UCSD-AML1 (cell line): ENCODE measurements around the gene PRPF40A.
"Not testable (repeated sequence)": the region's sequence is repeated elsewhere in the genome, so short reads cannot be mapped to it uniquely, and the experiment has no call there.

ENCODE experiments used
- DNase-seq: peaks from one replicate; lab custom pipeline; 2025; ENCODE audit not compliant: unreplicated experiment; lab: John Stamatoyannopoulos, UW

The PRPF40A gene

DNA sequence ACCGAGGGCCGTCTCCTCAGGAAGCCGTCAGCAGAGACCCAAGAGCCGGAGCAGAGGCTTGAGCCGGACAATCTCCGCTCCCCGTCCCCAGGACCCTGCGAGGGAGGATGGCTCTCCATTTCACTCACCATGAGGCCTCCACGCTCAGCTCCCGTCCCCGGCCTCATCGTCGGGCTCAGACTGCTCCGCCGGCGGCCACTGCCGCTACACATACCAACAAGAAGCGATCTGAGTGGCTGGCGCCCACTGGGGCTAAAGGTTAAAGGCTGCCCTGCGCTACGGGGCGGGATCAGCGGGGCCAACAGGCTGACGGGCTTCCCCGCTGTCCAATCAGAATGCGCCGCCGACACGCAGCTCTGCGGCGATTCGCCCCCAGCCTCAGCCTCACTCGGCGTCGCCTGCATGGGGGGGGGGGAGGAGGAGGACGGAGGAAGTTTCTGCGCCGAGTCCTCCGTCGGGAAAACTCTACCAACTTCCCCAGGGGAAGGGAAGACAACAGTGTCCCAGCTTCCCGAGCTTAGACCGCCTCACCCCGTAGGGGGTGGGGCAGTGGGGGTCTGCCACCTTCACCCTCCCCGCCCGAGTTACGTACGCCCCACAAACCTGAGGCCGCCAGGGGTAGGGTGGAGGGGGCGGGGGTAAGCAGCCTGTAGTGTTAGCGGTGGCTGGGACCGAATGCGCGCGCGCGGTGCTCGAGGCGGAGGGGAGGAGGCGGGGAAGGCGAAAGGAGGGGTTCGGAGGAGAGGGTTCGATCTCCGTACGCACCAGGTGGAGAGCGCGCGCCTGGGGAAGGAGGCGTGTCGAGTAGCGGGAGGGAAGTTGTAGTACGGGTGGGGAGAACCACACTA lies at the start of gene PRPF40A:
TSS of gene PRPF40A (minus strand) at position 234 of the 848 bp plus-strand sequence. CDS start at position 212, 22 bp downstream.
- DNase-seq, result peak; percentile 99

- DNase-seq, result no peak
Measured at GRCh38 chr2:152766928-152767327, 49.7 kb upstream of the PRPF40A start.

- no peak for DNase-seq
Measured at GRCh38 chr2:152763651-152764050, 46.4 kb upstream of the PRPF40A start.

- DNase-seq, result not testable (repeated sequence)
Measured at GRCh38 chr2:152763208-152763607, 45.9 kb upstream of the PRPF40A start.

- no peak for DNase-seq
Measured at GRCh38 chr2:152762202-152762601, 44.9 kb upstream of the PRPF40A start.

- DNase-seq, result no peak
Measured at GRCh38 chr2:152761214-152761613, 44.0 kb upstream of the PRPF40A start.

DNA sequence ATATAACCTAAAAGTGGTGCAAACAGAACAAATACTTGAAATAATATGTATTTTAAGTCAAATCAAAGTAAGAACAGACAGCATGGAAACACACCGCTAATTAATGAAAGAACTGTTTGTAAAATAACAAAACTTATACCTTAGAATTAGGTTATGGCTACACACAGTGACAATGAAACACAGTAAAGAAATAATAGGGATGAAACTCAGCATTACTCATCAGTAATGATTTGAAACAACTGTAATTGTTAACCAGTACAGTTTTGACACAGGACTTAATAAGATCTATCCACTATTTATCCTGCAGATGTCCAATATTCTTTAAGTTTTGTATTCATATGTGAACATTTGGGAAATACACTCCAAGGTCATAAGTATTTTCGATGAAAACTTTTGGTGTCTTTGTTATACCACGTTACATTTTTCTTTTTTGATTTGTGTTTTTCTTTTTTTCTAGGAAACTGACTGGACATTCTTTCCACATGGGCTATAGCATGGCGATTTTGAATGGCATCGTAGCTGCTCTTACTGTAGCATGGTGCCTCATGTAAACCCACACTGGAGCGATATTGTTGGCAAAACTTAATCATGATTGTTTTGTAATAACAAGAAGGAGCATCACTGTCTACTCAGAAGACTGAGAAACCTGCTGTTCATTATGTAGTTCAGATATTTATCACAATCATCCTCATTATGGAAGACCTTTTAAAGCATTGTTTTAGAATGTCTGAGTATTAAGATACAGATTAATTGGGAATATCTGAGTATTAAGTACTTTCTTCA lies 42.2 kb upstream of the PRPF40A start:
- no peak for DNase-seq

- DNase-seq, result no peak
Measured at GRCh38 chr2:152755029-152755428, 37.8 kb upstream of the PRPF40A start.

GRCh38 chr2:152747751-152748150 lies 30.5 kb upstream of the PRPF40A start:
- not testable (repeated sequence) for DNase-seq

DNA sequence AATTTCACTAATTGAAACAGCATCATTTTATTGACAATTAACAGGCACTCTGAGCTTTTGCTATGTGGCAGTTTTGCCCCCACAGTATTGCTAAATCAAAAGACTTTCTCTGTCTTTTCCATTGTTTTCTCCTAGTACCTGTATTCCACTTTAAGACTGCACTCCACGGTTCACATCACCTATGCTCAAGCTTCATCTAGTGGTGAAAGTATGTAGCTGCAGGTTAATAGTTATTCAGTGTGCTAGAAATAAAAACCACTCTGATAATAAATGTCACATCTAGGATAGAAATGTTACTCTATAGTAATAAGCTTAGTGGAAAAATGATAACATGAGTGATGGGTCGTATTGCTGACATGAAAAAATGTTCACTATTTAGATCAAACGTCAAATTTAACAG lies 25.7 kb upstream of the PRPF40A start:
- no peak for DNase-seq

DNA sequence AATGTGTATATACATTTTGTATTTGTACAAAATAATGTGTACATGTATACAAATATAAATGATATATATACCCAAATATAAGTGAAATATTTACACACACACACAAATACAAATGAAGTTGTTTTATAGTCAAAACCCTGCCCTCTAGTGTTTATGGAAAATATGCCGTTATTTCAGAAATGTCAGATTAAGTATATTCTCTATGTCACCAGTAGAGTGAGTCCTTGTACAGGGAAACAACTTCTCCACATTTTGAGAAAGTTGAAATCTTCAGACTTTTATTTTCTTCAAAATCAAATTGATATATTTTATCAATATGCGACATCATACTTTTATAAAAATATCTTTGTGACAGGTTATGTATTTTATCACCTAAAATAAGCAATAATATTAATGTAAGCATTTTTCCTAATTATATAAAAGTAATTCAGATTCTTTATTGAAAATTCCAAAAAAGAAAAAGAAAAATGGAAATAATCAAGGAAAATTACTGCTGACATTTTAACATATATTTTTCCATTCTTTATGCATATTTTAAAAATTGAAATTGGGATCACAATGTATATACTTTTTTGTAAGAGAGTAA lies 23.6 kb upstream of the PRPF40A start:
- no peak for DNase-seq

DNA sequence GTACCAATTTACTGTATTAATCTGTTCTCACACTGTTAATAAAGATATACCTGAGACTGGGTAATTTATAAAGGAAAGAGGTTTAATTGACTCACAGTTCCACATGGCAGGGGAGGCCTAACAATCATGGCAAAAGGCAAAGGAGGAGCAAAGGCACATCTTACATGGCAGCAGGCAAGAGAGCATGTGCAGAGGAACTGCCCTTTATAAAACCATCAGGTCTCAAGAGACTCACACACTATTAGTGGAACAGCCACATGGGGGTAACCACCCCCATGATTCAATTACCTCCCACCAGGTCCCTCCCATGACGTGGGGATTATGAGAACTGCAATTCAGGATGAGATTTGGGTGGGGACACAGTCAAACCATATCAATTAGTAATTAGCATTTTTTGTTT lies 22.4 kb upstream of the PRPF40A start:
- DNase-seq, result not testable (repeated sequence)

- no peak for DNase-seq
Measured at GRCh38 chr2:152738438-152738837, 21.2 kb upstream of the PRPF40A start.

GRCh38 chr2:152737509-152737908 lies 20.2 kb upstream of the PRPF40A start:
- DNase-seq, result not testable (repeated sequence)

- peak; percentile 13 for DNase-seq
Measured at GRCh38 chr2:152730591-152731333, 13.5 kb upstream of the PRPF40A start.

DNA sequence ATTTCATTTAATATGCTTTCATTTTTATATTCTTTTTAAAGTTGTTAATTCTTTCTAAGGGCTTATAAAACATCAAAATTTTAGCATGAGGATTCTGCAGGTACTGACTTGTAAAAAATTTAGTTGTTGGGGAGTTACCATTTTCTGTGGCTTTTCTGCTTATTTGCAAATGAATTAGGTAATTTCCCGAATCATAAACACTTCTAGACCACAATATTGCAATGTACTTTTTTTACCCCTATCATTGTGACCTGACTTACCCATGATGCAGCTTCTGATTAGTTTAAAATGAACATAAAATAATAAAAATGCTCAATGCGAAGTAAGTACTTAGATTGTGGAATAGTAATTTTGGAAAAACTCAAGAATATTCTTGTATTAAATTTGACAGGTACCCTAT lies 12.6 kb upstream of the PRPF40A start:
- no peak for DNase-seq

- no peak for DNase-seq
Measured at GRCh38 chr2:152723918-152724317, 6.7 kb upstream of the PRPF40A start.

- not testable (repeated sequence) for DNase-seq
Measured at GRCh38 chr2:152722639-152723038, 5.4 kb upstream of the PRPF40A start.

DNA sequence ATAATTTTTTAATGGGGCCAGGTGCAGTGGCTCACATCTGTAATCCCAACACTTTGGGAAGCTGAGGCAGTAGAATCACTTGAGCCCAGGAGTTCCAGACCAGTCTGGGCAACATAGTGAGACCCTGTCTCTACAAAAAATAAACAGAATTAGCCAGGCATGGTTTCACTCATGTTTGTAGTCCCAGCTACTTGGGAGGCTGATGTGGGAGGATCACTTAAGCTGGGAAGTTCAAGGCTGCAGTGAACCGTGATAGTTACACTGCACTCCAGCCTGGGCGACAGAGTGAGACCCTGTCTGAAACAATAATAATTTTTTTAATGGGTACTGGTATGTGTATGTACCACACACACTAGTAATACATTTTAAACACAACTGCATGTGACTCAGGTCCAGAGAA lies 3.5 kb upstream of the PRPF40A start:
- DNase-seq, result no peak

DNA sequence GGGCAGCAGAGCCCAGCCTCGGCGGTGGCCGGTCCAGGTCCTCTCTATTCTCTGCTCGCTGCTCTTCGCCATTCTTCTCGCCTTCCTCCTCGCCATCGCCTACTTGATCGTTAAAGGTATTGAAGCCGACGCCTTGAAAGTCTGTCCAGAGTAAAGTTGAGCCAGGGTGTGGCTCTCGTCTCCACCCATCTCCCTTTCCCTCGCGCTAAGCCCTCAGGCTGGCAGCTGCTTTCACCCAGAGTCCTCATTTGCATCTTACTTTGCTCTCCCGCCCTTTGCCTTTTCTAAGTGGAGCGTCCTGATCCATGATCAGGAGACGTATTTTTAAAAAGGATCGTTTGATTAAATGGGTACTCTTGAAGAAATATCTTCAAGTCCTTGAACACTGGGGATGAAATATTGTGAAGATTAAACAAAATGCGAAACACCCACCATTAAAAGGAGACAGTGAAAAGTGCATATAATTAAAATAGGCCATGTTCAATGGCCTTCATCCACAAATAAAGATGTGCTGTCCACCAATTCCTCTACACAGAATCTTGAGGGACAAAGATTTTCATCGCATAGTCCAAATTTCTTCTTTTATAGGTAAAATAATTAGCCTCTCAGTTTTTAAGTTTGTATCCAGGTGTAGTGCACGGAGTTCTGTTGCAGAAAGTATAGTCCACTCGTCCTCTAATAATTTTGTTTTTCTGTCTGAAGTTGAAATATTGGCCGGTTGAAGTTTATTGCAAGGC lies 1.8 kb upstream of the PRPF40A start:
- no peak for DNase-seq
